SU-DHL-6 (cell line): Measurements from ENCODE around the gene PLXNA2.

Experiments
- CTCF ChIP-seq: fragments of 200-600 bp; sonication (generic); IDR thresholded peaks from one replicate; pipeline ENCODE4 v1.5.1; 2017; ENCODE audit warnings: antibody characterized with exemption, mild to moderate bottlenecking, low read length, moderate library complexity; ENCODE audit not compliant: insufficient read depth, poor library complexity, severe bottlenecking
- EZH2phosphoT487 ChIP-seq: fragments of 200-600 bp; sonication (generic), shearing (Covaris generic); conservative IDR thresholded peaks from 2 replicates; pipeline ENCODE4 v1.6.1; 2018; ENCODE audit warnings: mild to moderate bottlenecking, antibody characterized with exemption, low read length, moderate library complexity, mixed read lengths

GRCh38 chr1:208202333-208202995 lies 41.7 kb downstream of the PLXNA2 start:
- TF ChIP-seq CTCF (no peak), EZH2phosphoT487 (no peak)
